Mesendoderm (in vitro differentiated cells): ENCODE measurements around the gene CYP4B1.

Experiments used
- DNase-seq: peaks from one replicate; pipeline ENCODE4 v3.0.0; 2013
- H2AK5ac ChIP-seq: 2 replicates; pipeline ENCODE4 v1.6.1; 2013; ENCODE audit warnings: low read length, inconsistent platforms
- H2BK120ac ChIP-seq: 2 replicates; pipeline ENCODE4 v1.6.1; 2013; ENCODE audit warnings: low read depth, mild to moderate bottlenecking, low read length, moderate library complexity, mixed read lengths
- H2BK15ac ChIP-seq: replicated peaks from 2 replicates; pipeline ENCODE4 v1.6.1; 2013; ENCODE audit warnings: low read depth, mild to moderate bottlenecking, moderate library complexity
- H2BK5ac ChIP-seq: 2 replicates; pipeline ENCODE4 v1.6.1; 2013; ENCODE audit warnings: low read length, inconsistent platforms
- H3K18ac ChIP-seq: 2 replicates; pipeline ENCODE4 v1.6.1; 2013; ENCODE audit warnings: mild to moderate bottlenecking, low read length, mixed read lengths
- H3K23ac ChIP-seq: one replicate; pipeline ENCODE4 v1.6.1; 2013; ENCODE audit warnings: low read length
- H3K27ac ChIP-seq: 2 replicates; pipeline ENCODE4 v1.5.1; 2013; ENCODE audit warnings: low read depth, mild to moderate bottlenecking, inconsistent platforms, low read length, moderate library complexity
- H3K27me3 ChIP-seq: 2 replicates; pipeline ENCODE4 v1.6.1; 2013; ENCODE audit warnings: low read length, control low read depth, mild to moderate bottlenecking, inconsistent platforms; ENCODE audit not compliant: insufficient read depth, poor library complexity
- H3K36me3 ChIP-seq: 2 replicates; pipeline ENCODE4 v1.6.1; 2013; ENCODE audit warnings: low read length, inconsistent platforms; ENCODE audit not compliant: control insufficient read depth, insufficient read depth
- H3K4ac ChIP-seq: one replicate; pipeline ENCODE4 v1.6.1; 2013; ENCODE audit warnings: low read depth, mild to moderate bottlenecking, low read length, moderate library complexity
- H3K4me1 ChIP-seq: 2 replicates; pipeline ENCODE4 v1.6.1; 2013; ENCODE audit warnings: low read depth, low read length, inconsistent platforms; ENCODE audit not compliant: control insufficient read depth
- H3K4me2 ChIP-seq: 2 replicates; pipeline ENCODE4 v1.6.1; 2013; ENCODE audit warnings: low read length
- H3K4me3 ChIP-seq: 2 replicates; pipeline ENCODE4 v1.5.1; 2013; ENCODE audit warnings: mild to moderate bottlenecking, low read length
- H3K56ac ChIP-seq: one replicate; pipeline ENCODE4 v1.6.1; 2013; ENCODE audit warnings: low read length
- H3K79me1 ChIP-seq: 2 replicates; pipeline ENCODE4 v1.6.1; 2013; ENCODE audit warnings: low read length, inconsistent platforms
- H3K79me2 ChIP-seq: 2 replicates; pipeline ENCODE4 v1.6.1; 2013; ENCODE audit warnings: mild to moderate bottlenecking, low read length; ENCODE audit not compliant: control insufficient read depth, insufficient read depth
- H3K9ac ChIP-seq: 2 replicates; pipeline ENCODE4 v1.6.1; 2013; ENCODE audit warnings: low read length, inconsistent platforms
- H4K5ac ChIP-seq: one replicate; pipeline ENCODE4 v1.6.1; 2013; ENCODE audit warnings: low read length
- H4K8ac ChIP-seq: one replicate; pipeline ENCODE4 v1.6.1; 2013; ENCODE audit warnings: low read depth, mild to moderate bottlenecking, control low read depth, low read length, moderate library complexity
- WGBS: extraction: QIAGEN DNeasy Blood & Tissue Kit; methylation state at CpG from one replicate; pipeline ENCODE4 v1.1.7; 2013; ENCODE audit warnings: low lambda C conversion rate, missing lambda C conversion rate; ENCODE audit not compliant: insufficient coverage; ENCODE audit errors: extremely low coverage; 5-methylcytosine and 5-hydroxymethylcytosine counted together

Gene CYP4B1

DNA sequence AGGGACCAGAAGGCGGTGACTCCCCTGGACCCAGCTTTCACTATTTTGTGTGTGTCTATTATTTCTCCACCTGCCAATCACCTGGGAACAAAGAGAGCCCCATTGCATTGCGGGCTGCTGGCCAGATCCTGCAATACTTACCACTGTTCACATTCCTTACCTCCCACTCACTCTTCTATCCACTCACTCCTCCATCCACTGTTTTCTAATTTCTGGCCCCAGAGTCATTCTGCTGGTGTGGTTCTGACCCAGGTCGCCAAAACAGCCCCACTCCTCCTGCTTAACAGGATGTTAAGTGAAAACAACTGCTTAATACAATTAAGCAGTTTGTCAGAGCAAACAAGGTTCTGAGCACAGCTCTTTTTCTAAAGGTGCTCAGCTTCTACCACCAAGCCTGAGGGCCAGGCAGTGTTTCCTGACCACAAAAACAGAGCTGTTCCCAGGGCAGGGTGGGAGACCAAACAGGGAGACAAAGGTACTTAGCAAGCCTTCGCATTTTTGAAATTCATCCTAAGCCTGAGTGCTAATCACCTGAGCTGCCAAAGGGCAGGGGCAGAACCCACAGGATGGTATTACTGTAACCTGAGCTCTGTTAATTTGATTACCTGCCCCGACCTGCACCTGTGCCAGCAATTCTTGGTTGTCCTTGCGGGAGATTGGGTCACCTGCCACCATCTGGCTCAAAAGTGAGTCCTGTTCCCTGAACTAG lies 41.4 kb upstream of the CYP4B1 start:
- Histone ChIP-seq H3K4me3 (no peak overlapping the region), H3K9ac (no peak overlapping the region), H3K36me3 (no peaks in the 10 kb centered on the region), H2BK15ac (no peak overlapping the region), H3K27me3 (no peaks in the 10 kb centered on the region), H3K56ac (no peak overlapping the region), H3K4me2 (no peak overlapping the region), H2AK5ac (no peak overlapping the region), H3K79me2 (no peaks in the 10 kb centered on the region), H2BK120ac (no peak overlapping the region), H4K8ac (no peak overlapping the region), H2BK5ac (no peak overlapping the region), H3K4me1 (peaks cover 9% of the 10 kb centered on the region), H3K27ac (no peak overlapping the region), H3K23ac (no peak overlapping the region), H3K18ac (peak overlapping the region; percentile 39), H3K79me1 (no peaks in the 10 kb centered on the region), H3K4ac (no peak overlapping the region), H4K5ac (no peak overlapping the region)
- peak; percentile 73 for DNase-seq
- no CpG with 5 or more reads among the region's 6 CpGs for WGBS

DNA sequence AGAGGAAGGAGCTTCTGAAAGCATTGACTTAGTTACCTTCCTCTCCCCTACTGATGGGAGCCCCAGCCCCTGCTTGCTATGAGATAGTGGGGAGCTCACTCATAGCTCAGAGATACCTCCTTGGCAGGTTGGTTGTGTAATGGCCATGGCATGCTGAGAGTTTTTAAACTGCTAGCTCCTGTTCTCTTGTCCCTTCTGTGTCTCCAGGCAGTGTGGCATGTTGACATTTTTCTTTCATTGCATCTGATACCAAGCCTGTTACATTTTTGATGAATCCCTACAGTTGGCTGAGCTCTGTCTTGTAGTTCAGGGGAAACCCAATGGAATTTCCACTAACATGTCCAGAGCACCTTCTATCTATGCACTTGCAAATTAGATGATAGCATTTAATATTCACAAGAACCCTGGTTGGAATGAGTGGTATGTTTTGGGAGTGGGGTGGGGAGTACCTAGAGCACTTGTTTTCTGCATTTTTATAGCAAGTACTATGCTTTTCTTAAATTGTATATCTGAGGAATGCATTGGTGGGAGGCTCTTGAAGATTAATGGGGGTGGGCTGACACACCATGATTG lies 40.8 kb upstream of the CYP4B1 start:
- H3K79me2 ChIP-seq, result no peaks in the 10 kb centered on the region
- no peak overlapping the region for H3K4me2 ChIP-seq
- no peak overlapping the region for H4K8ac ChIP-seq
- DNase-seq, result peak; percentile 60
- no peak overlapping the region for H3K4ac ChIP-seq
- no peaks in the 10 kb centered on the region for H3K36me3 ChIP-seq
- H3K9ac ChIP-seq, result no peak overlapping the region
- no peaks in the 10 kb centered on the region for H3K27me3 ChIP-seq
- no peak overlapping the region for H4K5ac ChIP-seq
- no peak overlapping the region for H3K23ac ChIP-seq
- H2BK120ac ChIP-seq, result no peak overlapping the region
- no peak overlapping the region for H3K27ac ChIP-seq
- H2BK5ac ChIP-seq, result no peak overlapping the region
- no peaks in the 10 kb centered on the region for H3K79me1 ChIP-seq
- no peak overlapping the region for H3K18ac ChIP-seq
- no peak overlapping the region for H2BK15ac ChIP-seq
- no peak overlapping the region for H3K56ac ChIP-seq
- peaks cover 9% of the 10 kb centered on the region for H3K4me1 ChIP-seq
- H2AK5ac ChIP-seq, result no peak overlapping the region
- H3K4me3 ChIP-seq, result no peak overlapping the region

DNA sequence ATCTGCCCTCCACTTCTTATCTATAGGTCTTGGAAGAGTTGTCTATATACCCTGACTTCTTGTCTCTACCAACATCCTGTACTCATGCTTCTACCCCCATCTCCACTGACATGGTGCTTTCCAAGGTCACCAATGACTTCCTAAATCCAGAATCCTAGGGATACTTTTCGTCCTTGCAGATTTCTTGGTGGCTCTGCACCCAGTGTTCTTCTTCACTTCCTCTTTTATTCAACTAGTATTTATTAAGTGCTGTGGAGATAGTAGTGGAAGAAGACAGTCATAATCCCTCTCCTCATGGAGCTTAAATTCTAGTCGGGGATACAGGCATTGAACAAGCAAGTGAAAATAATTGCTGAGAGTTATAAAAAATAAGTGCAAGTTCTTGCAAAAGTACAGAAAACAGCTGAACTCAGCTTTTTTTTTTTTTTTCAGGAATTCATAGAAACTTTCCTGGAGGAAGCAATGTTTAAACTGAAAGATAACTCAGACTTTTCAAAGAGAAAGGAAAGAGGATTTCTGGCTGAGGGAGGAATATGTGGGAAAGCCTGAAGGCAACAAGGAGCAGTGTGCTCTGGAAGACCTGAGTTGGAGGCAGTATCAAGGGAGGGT lies 38.2 kb upstream of the CYP4B1 start:
- H3K4me1 ChIP-seq, result peaks cover 9% of the 10 kb centered on the region
- no peaks in the 10 kb centered on the region for H3K27me3 ChIP-seq
- H3K4me2 ChIP-seq, result no peak overlapping the region
- H3K18ac ChIP-seq, result no peak overlapping the region
- no peak overlapping the region for H3K4ac ChIP-seq
- no peak overlapping the region for H3K9ac ChIP-seq
- no peak overlapping the region for H4K5ac ChIP-seq
- no peak overlapping the region for H2BK15ac ChIP-seq
- H3K36me3 ChIP-seq, result no peaks in the 10 kb centered on the region
- H2AK5ac ChIP-seq, result no peak overlapping the region
- no peak overlapping the region for H3K4me3 ChIP-seq
- no peak overlapping the region for H4K8ac ChIP-seq
- no peak for DNase-seq
- no peak overlapping the region for H3K27ac ChIP-seq
- no peaks in the 10 kb centered on the region for H3K79me1 ChIP-seq
- no peaks in the 10 kb centered on the region for H3K79me2 ChIP-seq
- no peak overlapping the region for H2BK5ac ChIP-seq
- H3K23ac ChIP-seq, result no peak overlapping the region
- no peak overlapping the region for H3K56ac ChIP-seq
- WGBS, result no CpG with 5 or more reads among the region's 2 CpGs
- no peak overlapping the region for H2BK120ac ChIP-seq

DNA sequence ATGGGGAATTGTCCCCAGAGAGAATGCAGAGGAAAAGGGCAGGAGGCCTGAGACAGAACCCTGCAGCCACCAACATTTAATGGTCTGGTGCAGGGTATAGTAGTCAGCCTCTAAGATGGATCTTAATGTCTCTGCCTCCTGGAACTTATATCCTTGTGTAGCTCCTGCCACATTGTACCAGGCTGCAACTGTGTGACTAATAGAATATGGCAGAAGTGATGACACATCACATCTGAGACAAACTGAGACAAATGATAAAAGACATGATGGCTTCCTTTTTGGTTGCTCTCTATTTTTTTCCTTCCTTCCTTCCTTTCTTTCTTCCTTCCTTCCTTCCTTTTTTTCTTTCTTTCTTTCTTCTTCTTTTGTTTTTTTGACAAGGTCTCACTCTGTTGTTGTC lies 37.1 kb upstream of the CYP4B1 start:
- H2BK15ac ChIP-seq, result no peak overlapping the region
- DNase-seq, result no peak
- H4K5ac ChIP-seq, result no peak overlapping the region
- H3K4me1 ChIP-seq, result peaks cover 9% of the 10 kb centered on the region
- no peak overlapping the region for H3K23ac ChIP-seq
- H3K56ac ChIP-seq, result no peak overlapping the region
- H3K4me2 ChIP-seq, result no peak overlapping the region
- no peak overlapping the region for H3K9ac ChIP-seq
- no peak overlapping the region for H2BK120ac ChIP-seq
- H3K79me2 ChIP-seq, result no peaks in the 10 kb centered on the region
- no peaks in the 10 kb centered on the region for H3K27me3 ChIP-seq
- H3K79me1 ChIP-seq, result no peaks in the 10 kb centered on the region
- no peak overlapping the region for H3K18ac ChIP-seq
- H4K8ac ChIP-seq, result no peak overlapping the region
- no peak overlapping the region for H2AK5ac ChIP-seq
- H3K27ac ChIP-seq, result no peak overlapping the region
- H3K4ac ChIP-seq, result no peak overlapping the region
- no peaks in the 10 kb centered on the region for H3K36me3 ChIP-seq
- H2BK5ac ChIP-seq, result no peak overlapping the region
- H3K4me3 ChIP-seq, result no peak overlapping the region

DNA sequence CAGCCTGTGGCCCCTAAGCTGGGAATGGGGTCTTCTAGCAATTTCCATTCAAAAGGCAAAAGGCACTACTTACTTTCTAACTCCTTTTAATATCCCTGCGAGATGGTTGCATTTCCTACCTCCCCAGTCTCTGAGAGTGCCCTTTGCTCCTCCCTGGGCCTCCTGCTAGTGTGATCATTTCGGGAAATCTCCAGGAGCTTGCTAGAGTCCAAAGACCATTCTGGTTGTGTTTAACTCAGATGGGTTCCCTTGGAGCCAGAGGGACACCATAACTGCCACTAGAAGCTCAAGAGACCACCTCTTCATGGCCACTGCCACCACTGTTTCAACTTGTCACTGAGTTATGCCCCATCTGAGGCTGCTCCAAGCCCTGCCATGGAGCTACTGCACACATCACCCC lies 34.4 kb upstream of the CYP4B1 start:
- no peak for DNase-seq
- H3K4me1 ChIP-seq, result no peaks in the 10 kb centered on the region
- no peak overlapping the region for H3K4me3 ChIP-seq
- H2BK15ac ChIP-seq, result no peak overlapping the region
- H3K23ac ChIP-seq, result no peak overlapping the region
- no peak overlapping the region for H4K5ac ChIP-seq
- no peak overlapping the region for H3K4ac ChIP-seq
- H2BK5ac ChIP-seq, result no peak overlapping the region
- no peak overlapping the region for H3K56ac ChIP-seq
- H3K27me3 ChIP-seq, result no peaks in the 10 kb centered on the region
- no peak overlapping the region for H3K27ac ChIP-seq
- no peaks in the 10 kb centered on the region for H3K79me2 ChIP-seq
- H2AK5ac ChIP-seq, result no peak overlapping the region
- no peak overlapping the region for H4K8ac ChIP-seq
- H2BK120ac ChIP-seq, result no peak overlapping the region
- H3K9ac ChIP-seq, result no peak overlapping the region
- H3K79me1 ChIP-seq, result no peaks in the 10 kb centered on the region
- no peak overlapping the region for H3K4me2 ChIP-seq
- no CpG with 5 or more reads among the region's 2 CpGs for WGBS
- no peaks in the 10 kb centered on the region for H3K36me3 ChIP-seq
- H3K18ac ChIP-seq, result no peak overlapping the region
